IPS-NIHi7 (cell line): ENCODE data around the gene NFYC.

Source experiments
- DNase-seq: peaks from one replicate; pipeline ENCODE4 v3.0.0; 2012; ENCODE audit warnings: mixed read lengths; ENCODE audit errors: extremely low spot score

Gene NFYC

GRCh38 chr1:40691538-40692428 is at the start of gene NFYC:
NFYC (plus strand) TSS chr1:40691704; CDS start chr1:40738844, 47,140 bp downstream.
- peak; percentile 96 for DNase-seq

- no peak for DNase-seq
Observed at GRCh38 chr1:40645118-40645680, 46.3 kb upstream of the NFYC start.

- no peak for DNase-seq
Observed at GRCh38 chr1:40646315-40646714, 45.2 kb upstream of the NFYC start.

GRCh38 chr1:40648200-40648599 is 43.3 kb upstream of the NFYC start:
- DNase-seq, result no peak

GRCh38 chr1:40648928-40649591 is 42.4 kb upstream of the NFYC start:
- no peak for DNase-seq

GRCh38 chr1:40649592-40649930 is 41.9 kb upstream of the NFYC start:
- no peak for DNase-seq

GRCh38 chr1:40650075-40650474 is 41.4 kb upstream of the NFYC start:
- DNase-seq, result peak; percentile 82

- DNase-seq, result no peak
Observed at GRCh38 chr1:40651138-40651857, 40.2 kb upstream of the NFYC start.

GRCh38 chr1:40652468-40652867 is 39.0 kb upstream of the NFYC start:
- DNase-seq, result no peak

GRCh38 chr1:40652979-40653378 is 38.5 kb upstream of the NFYC start:
- DNase-seq, result no peak

- DNase-seq, result peak; percentile 91
Observed at GRCh38 chr1:40653851-40654537, 37.5 kb upstream of the NFYC start.

GRCh38 chr1:40657046-40657445 is 34.5 kb upstream of the NFYC start:
- no peak for DNase-seq

- DNase-seq, result no peak
Observed at GRCh38 chr1:40658751-40659648, 32.5 kb upstream of the NFYC start.

GRCh38 chr1:40659649-40659947 is 31.9 kb upstream of the NFYC start:
- no peak for DNase-seq

- DNase-seq, result no peak
Observed at GRCh38 chr1:40661678-40662077, 29.8 kb upstream of the NFYC start.

GRCh38 chr1:40662151-40662550 is 29.4 kb upstream of the NFYC start:
- DNase-seq, result no peak

GRCh38 chr1:40662864-40663263 is 28.6 kb upstream of the NFYC start:
- no peak for DNase-seq

GRCh38 chr1:40663324-40664166 is 28.0 kb upstream of the NFYC start:
- no peak for DNase-seq

GRCh38 chr1:40664167-40664537 is 27.4 kb upstream of the NFYC start:
- DNase-seq, result no peak

GRCh38 chr1:40664791-40665190 is 26.7 kb upstream of the NFYC start:
- DNase-seq, result no peak
